GF-D8 (cell line): ENCODE measurements around the gene HS6ST2.

Experiments used
- DNase-seq: peaks from one replicate; lab custom pipeline; 2025; lab: John Stamatoyannopoulos, UW

HS6ST2 gene

GRCh38 chrX:132615391-132616131 is 342.9 kb downstream of the HS6ST2 start:
- no peak for DNase-seq

- no peak for DNase-seq
Measured at GRCh38 chrX:132614297-132614696, 344.1 kb downstream of the HS6ST2 start.

GRCh38 chrX:132613801-132614200 is 344.6 kb downstream of the HS6ST2 start:
- DNase-seq = no peak

GRCh38 chrX:132612821-132613564 is 345.4 kb downstream of the HS6ST2 start:
- DNase-seq = no peak

GRCh38 chrX:132610536-132610935 is 347.9 kb downstream of the HS6ST2 start:
- DNase-seq = no peak

- DNase-seq = no peak
Measured at GRCh38 chrX:132609362-132609848, 349.0 kb downstream of the HS6ST2 start.

GRCh38 chrX:132603700-132604286 is 354.6 kb downstream of the HS6ST2 start:
- no peak for DNase-seq

GRCh38 chrX:132602701-132603100 is 355.7 kb downstream of the HS6ST2 start:
- no peak for DNase-seq

- DNase-seq = no peak
Measured at GRCh38 chrX:132594999-132595398, 363.4 kb downstream of the HS6ST2 start.

- DNase-seq = no peak
Measured at GRCh38 chrX:132594129-132594528, 364.3 kb downstream of the HS6ST2 start.

GRCh38 chrX:132592880-132593279 is 365.5 kb downstream of the HS6ST2 start:
- no peak for DNase-seq

GRCh38 chrX:132591719-132592275 is 366.6 kb downstream of the HS6ST2 start:
- no peak for DNase-seq

GRCh38 chrX:132590350-132591026 is 367.9 kb downstream of the HS6ST2 start:
- DNase-seq = no peak

GRCh38 chrX:132584936-132585335 is 373.5 kb downstream of the HS6ST2 start:
- no peak for DNase-seq

GRCh38 chrX:132576939-132577338 is 381.5 kb downstream of the HS6ST2 start:
- DNase-seq = no peak
